ENCODE data around the gene CASTOR1. TPM values are rescaled to one million over a fixed set of nuclear protein-coding genes. Genes with fewer than 3 reads are reported as not detected.

The CASTOR1 gene
- total RNA-seq, 1 experiment from 2014 or later, result 2.1 TPM

GRCh38 chr22:30286813-30287647 lies 2.3 kb downstream of the CASTOR1 start:
- H3K4me3 ChIP-seq, result no peak overlapping the region
- peaks cover 23% of the 10 kb centered on the region for H3K4me1 ChIP-seq
- H3K27me3 ChIP-seq, result no peaks in the 10 kb centered on the region
- no peak overlapping the region for H3K27ac ChIP-seq
- H3K9me3 ChIP-seq (replicated peaks), result no peaks in the 10 kb centered on the region
- peak; percentile 61 to 73 for DNase-seq
- H3K36me3 ChIP-seq, result no peaks in the 10 kb centered on the region

DNA sequence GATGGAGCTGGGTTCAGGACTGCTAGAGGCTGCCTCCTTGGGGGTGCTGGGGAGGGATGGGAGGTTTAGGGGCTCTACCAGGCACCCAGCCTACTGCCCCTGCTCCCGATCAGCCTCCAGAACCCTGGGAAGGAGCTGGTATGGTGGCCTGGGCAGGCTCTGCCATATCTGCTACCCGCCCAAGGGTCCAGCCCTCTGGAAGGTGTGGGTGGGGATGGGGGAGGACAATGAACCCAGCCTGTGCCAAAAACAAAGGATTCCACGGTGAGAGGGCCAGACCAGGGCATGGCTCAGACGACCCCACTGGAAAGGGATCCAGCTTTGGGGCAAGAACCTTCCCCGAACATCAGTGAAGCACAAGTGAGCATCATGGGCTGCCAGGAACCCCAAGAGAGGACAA lies 3.0 kb downstream of the CASTOR1 start:
- no peak for DNase-seq
- Histone ChIP-seq H3K36me3 (no peaks in the 10 kb centered on the region), H3K27me3 (no peaks in the 10 kb centered on the region), H3K27ac (no peak overlapping the region), H3K9me3 (replicated peaks) (no peaks in the 10 kb centered on the region), H3K4me1 (peaks cover 22% of the 10 kb centered on the region), H3K4me3 (no peak overlapping the region)

DNA sequence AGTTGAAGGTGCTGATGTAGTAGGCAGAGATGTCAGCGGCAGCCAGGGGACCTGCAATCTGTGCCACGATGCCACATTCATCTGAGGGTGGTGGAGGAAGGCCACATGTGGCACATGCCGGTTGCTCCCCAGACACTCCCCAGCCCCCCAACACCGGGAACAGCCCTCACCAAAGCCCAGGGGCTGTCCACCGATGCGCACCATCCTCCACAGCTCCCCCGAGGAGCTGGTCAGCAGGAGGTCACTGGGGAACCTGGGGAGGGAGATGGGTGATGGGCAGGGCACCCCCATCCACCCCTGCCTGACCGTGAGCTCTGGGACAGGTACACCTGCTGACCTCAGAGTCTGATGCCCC lies 3.5 kb downstream of the CASTOR1 start:
- H3K36me3 ChIP-seq, result no peaks in the 10 kb centered on the region
- no peak overlapping the region for H3K4me3 ChIP-seq
- H3K27me3 ChIP-seq, result no peaks in the 10 kb centered on the region
- H3K4me1 ChIP-seq, result peaks cover 17% of the 10 kb centered on the region
- no peak overlapping the region for H3K27ac ChIP-seq
- no peaks in the 10 kb centered on the region for H3K9me3 ChIP-seq (replicated peaks)
- DNase-seq, result no peak

DNA sequence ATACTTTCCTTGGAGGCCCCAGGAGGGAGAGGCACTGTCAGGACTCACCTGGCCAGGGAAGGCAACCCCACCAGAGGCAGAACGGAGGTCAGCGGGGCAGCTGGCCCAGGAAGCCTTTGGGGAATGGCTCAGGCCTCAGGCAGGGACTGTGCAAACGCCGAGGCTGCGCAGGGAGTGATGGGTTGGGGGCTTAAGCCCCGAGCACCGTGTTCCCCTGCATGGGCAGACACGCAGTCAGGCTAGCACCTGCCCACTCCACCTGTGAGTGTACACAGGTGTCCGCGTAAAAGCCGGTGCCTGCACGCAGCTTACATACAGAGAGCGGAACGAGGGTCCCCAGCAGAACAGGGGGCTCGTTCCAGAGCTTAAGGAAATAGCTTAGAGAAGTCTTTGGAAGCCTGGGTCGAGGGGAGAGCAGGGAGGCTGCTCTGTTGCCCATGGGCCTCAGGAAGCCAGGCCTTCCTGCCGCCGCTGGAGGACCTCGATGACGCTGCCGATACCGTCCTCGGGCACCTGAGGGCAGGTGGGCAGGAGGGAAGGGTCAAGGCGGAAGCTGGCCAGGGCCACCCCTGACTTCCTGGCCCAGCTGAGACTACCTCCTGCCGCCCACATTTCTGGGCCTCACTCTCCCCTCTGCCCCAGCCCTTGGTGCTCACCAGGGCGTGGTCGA lies 4.0 kb downstream of the CASTOR1 start:
- no peaks in the 10 kb centered on the region for H3K9me3 ChIP-seq (replicated peaks)

GRCh38 chr22:30284666-30285065 lies 4.6 kb downstream of the CASTOR1 start:
- Histone ChIP-seq H3K9me3 (replicated peaks) (no peaks in the 10 kb centered on the region), H3K27ac (no peak overlapping the region), H3K36me3 (no peaks in the 10 kb centered on the region), H3K4me3 (no peak overlapping the region), H3K27me3 (no peaks in the 10 kb centered on the region), H3K4me1 (peaks cover 7% of the 10 kb centered on the region; the same call in 1 of the 2 replicates)
- DNase-seq, result no peak

More for the DNA sequence above, 4.0 kb downstream of the CASTOR1 start:
- DNase-seq, result no peak
- Histone ChIP-seq H3K4me1 (peaks cover 12% of the 10 kb centered on the region), H3K4me3 (no peak overlapping the region), H3K27ac (no peak overlapping the region), H3K27me3 (no peaks in the 10 kb centered on the region), H3K36me3 (no peaks in the 10 kb centered on the region)

GRCh38 chr22:30284172-30284571 lies 5.1 kb downstream of the CASTOR1 start:
- H3K4me3 ChIP-seq, result no peak overlapping the region
- peaks cover 7% of the 10 kb centered on the region; the same call in 1 of the 2 replicates for H3K4me1 ChIP-seq
- no peaks in the 10 kb centered on the region for H3K36me3 ChIP-seq
- H3K9me3 ChIP-seq (replicated peaks), result no peaks in the 10 kb centered on the region
- H3K27ac ChIP-seq, result no peak overlapping the region
- DNase-seq, result no peak
- no peaks in the 10 kb centered on the region for H3K27me3 ChIP-seq

DNA sequence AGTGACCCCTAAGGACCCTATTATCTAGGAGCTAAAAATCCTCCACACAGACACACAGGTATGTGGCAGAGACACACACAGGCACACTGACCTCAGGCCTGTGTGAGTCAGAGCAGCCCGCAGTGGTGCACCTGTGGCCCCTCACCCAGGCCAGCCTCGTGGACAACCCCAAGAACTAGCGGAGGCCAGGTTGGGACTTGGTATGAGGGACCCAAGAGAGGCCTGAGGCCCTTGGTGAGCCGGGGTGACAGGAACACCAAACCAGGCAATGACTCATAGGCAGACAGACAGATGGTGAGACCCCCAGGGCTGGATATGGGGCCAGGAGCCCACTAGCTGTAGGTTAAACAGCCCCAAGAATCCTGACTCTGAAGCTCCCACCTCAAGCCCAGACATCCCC lies 6.0 kb downstream of the CASTOR1 start:
- no peaks in the 10 kb centered on the region for H3K36me3 ChIP-seq
- no peaks in the 10 kb centered on the region for H3K27me3 ChIP-seq
- no peak overlapping the region for H3K4me3 ChIP-seq
- no peak for DNase-seq
- no peaks in the 10 kb centered on the region for H3K9me3 ChIP-seq (replicated peaks)
- H3K27ac ChIP-seq, result no peak overlapping the region
- peaks cover 2% of the 10 kb centered on the region; the same call in 1 of the 2 replicates for H3K4me1 ChIP-seq

DNA sequence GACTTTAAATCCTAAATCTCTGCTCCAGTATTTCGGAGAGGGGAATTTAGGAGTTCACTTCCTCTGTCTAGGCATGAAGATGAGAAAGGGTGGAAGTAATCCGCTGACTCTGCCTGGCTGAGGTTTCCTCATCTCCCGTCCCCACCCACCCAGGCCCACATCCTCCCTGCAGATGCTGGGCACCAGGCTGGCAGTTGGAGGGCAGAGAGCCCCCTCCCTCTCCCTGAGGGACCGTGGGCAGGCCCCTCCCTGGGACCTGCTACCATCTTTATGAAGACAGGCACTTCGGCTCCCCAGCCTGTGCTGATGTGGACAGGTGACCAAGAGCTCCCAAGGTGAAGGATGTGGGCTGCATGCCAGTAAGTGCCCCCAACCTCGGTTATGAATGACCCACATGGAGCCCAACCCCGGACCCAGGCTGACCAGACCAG lies 6.7 kb downstream of the CASTOR1 start:
- no peaks in the 10 kb centered on the region for H3K27me3 ChIP-seq
- H3K4me3 ChIP-seq, result no peak overlapping the region
- no peaks in the 10 kb centered on the region for H3K4me1 ChIP-seq
- no peaks in the 10 kb centered on the region for H3K36me3 ChIP-seq
- H3K9me3 ChIP-seq (replicated peaks), result no peaks in the 10 kb centered on the region
- no peak for DNase-seq
- no peak overlapping the region for H3K27ac ChIP-seq

DNA sequence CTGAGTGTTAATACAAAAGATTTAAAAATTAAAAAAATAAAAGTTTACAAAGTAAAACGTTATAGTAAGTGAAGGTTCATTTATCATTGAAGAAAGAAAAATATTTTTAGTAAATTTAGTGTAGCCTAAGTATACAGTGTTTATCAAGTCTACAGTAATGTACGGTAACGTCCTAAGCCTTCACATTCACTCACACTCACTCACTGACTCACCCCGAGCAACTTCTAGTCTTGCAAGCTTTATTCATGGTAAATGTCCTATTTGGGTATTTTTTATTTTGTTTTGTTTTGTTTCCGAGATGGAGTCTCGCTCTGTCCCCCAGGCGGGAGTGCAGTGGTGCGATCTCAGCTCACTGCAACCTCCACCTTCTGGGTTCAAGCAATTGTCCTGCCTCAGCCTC lies 8.8 kb downstream of the CASTOR1 start:
- Histone ChIP-seq H3K27ac (no peak overlapping the region), H3K36me3 (no peaks in the 10 kb centered on the region), H3K4me3 (no peak overlapping the region), H3K4me1 (no peaks in the 10 kb centered on the region), H3K9me3 (replicated peaks) (no peaks in the 10 kb centered on the region), H3K27me3 (no peaks in the 10 kb centered on the region)
- no peak for DNase-seq

DNA sequence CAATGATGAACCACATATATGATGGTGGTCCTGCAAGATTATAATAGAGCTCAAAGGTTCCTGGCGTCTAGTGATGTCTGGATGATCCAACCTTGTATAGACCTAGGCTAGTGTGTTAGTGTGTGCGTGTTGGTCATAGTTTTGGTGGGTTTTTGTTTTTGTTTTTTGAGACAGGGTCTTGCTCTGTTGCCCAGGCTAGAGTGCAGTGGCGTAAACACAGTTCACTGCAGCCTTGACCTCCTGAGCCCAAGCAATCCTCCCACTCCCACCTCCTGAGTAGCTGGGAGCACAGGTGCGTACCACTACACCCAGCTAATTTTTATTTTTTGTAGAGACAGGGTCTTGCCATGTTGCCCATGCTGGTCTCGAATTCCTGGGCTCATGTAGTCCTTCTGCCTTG lies 9.4 kb downstream of the CASTOR1 start:
- Histone ChIP-seq H3K9me3 (replicated peaks) (no peaks in the 10 kb centered on the region), H3K4me1 (no peaks in the 10 kb centered on the region), H3K27ac (no peak overlapping the region), H3K27me3 (no peaks in the 10 kb centered on the region), H3K36me3 (no peaks in the 10 kb centered on the region), H3K4me3 (no peak overlapping the region)
- DNase-seq, result no peak

GRCh38 chr22:30279046-30279788 lies 10.1 kb downstream of the CASTOR1 start:
- H3K4me3 ChIP-seq, result no peak overlapping the region
- no peak for DNase-seq
- H3K9me3 ChIP-seq (replicated peaks), result no peaks in the 10 kb centered on the region
- no peaks in the 10 kb centered on the region for H3K27me3 ChIP-seq
- H3K27ac ChIP-seq, result no peak overlapping the region
- H3K4me1 ChIP-seq, result no peaks in the 10 kb centered on the region
- H3K36me3 ChIP-seq, result no peaks in the 10 kb centered on the region

- no peak for DNase-seq
- H3K4me1 ChIP-seq, result no peaks in the 10 kb centered on the region
- H3K27me3 ChIP-seq, result no peaks in the 10 kb centered on the region
- H3K27ac ChIP-seq, result no peak overlapping the region
- H3K4me3 ChIP-seq, result no peak overlapping the region
- no peaks in the 10 kb centered on the region for H3K9me3 ChIP-seq (replicated peaks)
- H3K36me3 ChIP-seq, result no peaks in the 10 kb centered on the region
Observed at GRCh38 chr22:30277547-30278344, 11.6 kb downstream of the CASTOR1 start.

DNA sequence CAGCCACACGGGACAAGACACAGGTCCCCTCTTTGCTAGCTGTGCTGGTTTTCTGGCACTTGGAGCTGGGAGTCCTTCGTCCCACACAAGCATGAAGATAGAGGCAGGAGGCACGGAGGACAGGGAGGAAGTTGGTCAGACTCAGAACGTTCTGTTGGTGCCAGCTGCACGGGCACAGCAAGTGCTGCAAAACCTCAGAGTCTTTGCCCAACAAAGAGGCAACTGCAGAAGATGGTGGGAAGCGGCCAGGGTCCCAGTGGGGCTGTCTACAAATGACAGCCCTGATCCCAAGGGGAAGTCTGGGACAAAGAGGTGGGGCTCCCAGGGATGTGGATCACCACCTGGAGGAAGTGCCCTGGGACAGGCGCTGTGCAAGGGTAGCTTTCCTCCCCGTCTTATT lies 13.3 kb downstream of the CASTOR1 start:
- H3K27ac ChIP-seq, result no peak overlapping the region
- H3K36me3 ChIP-seq, result no peaks in the 10 kb centered on the region
- no peak overlapping the region for H3K4me3 ChIP-seq
- no peak for DNase-seq
- H3K9me3 ChIP-seq (replicated peaks), result no peaks in the 10 kb centered on the region
- no peaks in the 10 kb centered on the region for H3K27me3 ChIP-seq
- H3K4me1 ChIP-seq, result no peaks in the 10 kb centered on the region

DNA sequence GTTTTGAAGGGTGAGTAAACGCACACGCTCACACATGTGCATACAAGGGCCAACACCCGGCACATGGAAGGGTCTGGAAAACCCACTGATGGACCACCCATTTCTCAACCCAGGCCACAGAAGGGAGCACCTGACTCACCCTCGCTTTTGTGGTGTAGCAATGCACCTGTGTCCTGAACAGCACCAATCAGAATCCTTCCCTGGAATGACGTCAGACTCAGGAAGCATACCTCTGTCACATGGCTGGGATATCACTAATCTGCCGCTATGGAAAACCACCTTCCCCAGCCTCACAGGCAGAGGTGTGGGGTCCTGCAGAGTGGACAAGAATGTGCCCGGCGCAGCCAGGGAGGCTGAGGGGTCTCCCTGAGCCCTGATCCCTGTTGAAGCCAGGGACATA lies 13.7 kb downstream of the CASTOR1 start:
- Histone ChIP-seq H3K27ac (no peak overlapping the region), H3K9me3 (replicated peaks) (no peaks in the 10 kb centered on the region), H3K27me3 (no peaks in the 10 kb centered on the region), H3K36me3 (no peaks in the 10 kb centered on the region), H3K4me1 (no peaks in the 10 kb centered on the region), H3K4me3 (no peak overlapping the region)
- DNase-seq, result no peak
